GM19463 (cell line): Measurements from ENCODE around the gene IFNA6.
"Not testable (repeated sequence)": the region's sequence is repeated elsewhere in the genome, so short reads cannot be mapped to it uniquely, and the experiment has no call there.

Source experiments
- ATAC-seq: cut with Tn5 transposase; IDR thresholded peaks from one replicate; pipeline ENCODE4 v1.9.1; 2021; ENCODE audit warnings: mild to moderate bottlenecking, moderate library complexity; ENCODE audit not compliant: unreplicated experiment

Gene IFNA6

DNA sequence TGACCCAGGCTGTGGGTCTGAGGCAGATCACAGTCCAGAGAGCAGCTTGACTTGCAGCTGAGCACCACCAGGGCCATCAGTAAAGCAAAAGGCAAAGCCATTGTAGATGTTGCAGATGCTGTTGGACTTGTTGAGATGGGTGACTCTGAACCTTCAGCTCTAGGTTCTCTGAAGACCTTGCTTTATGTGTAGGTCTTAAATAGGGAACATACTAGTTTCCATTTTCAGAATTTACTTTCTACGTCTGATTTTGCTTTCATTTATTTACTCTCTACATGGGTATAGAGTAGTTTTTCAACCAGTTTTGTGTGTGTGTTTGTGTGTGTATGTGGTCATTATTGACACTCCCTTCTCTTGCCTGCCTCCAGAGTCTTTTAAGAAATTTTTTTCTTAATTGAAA is at the start of gene IFNA6:
TSS of gene IFNA6 (minus strand) at position 101 of the 400 bp plus-strand sequence. CDS start at position 101, 0 bp downstream.
- no peak for ATAC-seq

DNA sequence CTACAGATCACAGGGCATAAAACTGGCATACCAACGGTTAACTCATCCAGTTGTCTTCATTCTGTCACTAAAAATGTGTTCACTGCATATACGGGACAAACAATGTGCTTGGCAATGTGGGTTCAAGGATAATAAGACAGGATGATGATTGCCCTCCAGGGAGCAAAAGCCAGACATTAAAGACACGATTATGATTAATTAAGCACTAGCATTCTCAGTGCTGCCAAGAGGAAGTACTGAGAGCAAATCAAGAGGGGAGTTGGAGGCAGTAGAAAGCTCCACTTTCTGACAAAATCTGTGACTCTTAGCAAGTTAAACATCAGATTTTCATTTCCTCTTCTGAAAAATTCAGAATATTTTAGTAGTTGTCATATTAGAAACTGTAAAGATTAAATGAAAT is 49.3 kb upstream of the IFNA6 start:
- no peak for ATAC-seq

- no peak for ATAC-seq
Measured at GRCh38 chr9:21398955-21399489, 48.3 kb upstream of the IFNA6 start.

DNA sequence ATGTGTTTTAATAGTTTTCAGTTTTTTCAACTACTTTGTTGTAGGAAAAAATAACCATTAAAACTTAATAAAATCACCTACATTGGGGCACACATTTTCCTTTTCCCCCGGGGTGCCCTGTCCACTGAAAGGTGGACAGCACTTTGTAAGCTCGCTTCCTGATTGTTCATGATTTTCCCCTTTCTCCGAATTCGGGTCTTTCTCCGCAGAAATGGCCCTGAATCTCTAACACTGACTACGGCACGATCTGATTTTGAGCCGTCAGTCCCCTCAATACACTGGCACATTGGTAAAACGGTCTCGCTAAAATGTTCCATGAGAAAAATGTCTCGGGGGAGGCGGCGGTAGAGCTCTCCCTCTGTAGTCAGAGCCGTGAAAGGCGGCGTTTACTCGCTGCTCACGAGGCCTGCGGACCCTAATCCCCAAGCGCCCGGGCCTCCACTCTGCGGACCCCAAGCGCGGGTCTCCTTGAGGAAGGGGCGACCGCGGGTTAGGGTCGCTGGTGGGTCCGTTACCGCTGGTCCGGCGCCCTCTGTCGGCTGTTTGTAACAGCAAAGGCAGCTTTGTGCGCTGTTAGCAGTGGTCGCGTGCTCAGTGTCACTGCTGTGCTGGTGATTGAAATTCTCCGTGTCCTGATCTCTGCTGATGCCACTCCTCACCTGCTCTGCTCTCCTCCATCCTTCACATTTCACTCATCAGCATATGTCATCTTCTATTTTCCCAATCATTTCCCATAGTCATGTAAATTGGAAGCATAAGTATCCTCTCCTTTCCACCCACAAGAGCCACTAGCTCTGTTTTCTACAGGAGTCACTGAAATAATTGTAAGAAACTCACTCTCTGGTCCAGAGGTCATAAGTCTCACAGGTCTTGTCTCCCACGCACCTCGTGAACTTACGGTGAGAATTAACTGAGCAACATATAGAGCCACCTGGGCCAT is 45.4 kb upstream of the IFNA6 start:
- peak; percentile 67 for ATAC-seq

DNA sequence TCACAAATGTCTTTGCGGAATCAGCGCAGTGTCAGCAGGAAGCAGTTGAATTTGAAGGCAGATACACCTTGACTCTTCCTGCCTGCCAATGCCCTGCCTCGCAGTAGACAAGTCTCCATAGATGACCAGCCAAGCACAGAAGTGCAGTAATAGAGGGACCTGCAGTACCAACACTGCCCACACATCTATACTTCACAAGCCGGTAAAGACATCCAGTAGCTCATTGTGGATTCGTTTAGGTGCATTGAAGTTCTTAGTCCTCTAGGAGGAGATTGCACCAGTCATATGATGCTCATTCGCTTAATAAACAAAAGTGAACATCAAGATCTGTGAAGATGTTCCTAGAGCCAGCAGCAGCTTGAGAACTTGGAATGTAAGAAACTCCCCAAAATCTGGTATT is 41.6 kb upstream of the IFNA6 start:
- ATAC-seq, result peak; percentile 74

- ATAC-seq, result no peak
Measured at GRCh38 chr9:21385131-21385670, 34.5 kb upstream of the IFNA6 start, which contains the start of gene IFNA2. IFNA2 (minus strand) TSS chr9:21385398; CDS start chr9:21385329, 69 bp downstream.

- no peak for ATAC-seq
Measured at GRCh38 chr9:21383627-21384026, 32.9 kb upstream of the IFNA6 start.

GRCh38 chr9:21381448-21382339 is 31.0 kb upstream of the IFNA6 start:
- peak; percentile 94 for ATAC-seq

DNA sequence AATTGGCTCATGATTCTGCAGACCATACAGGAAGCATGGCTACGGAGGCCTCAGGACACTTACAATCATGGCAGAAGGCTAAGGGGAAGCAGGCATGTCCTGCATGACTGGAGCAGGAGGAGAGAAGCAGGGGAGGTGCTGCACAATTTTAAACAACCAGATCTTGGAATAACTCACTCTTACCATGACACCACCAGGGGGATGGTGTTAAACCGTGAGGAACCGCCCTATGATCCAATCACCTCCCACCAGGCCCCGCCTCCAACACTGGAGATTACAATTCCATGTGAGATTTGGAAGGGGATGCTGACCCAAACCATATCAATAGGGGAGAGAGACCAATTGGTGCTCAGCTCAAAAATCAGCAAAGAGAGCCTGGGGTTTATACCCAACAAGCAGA is 20.8 kb upstream of the IFNA6 start:
- ATAC-seq, result not testable (repeated sequence)

GRCh38 chr9:21367957-21368356 is 17.3 kb upstream of the IFNA6 start, which contains the start of gene IFNA13:
IFNA13 (minus strand) TSS chr9:21368057; CDS start chr9:21368010, 47 bp downstream.
- no peak for ATAC-seq

- ATAC-seq, result peak; percentile 78
Measured at GRCh38 chr9:21367169-21367568, 16.5 kb upstream of the IFNA6 start.

GRCh38 chr9:21362287-21362686 is 11.6 kb upstream of the IFNA6 start:
- no peak for ATAC-seq

DNA sequence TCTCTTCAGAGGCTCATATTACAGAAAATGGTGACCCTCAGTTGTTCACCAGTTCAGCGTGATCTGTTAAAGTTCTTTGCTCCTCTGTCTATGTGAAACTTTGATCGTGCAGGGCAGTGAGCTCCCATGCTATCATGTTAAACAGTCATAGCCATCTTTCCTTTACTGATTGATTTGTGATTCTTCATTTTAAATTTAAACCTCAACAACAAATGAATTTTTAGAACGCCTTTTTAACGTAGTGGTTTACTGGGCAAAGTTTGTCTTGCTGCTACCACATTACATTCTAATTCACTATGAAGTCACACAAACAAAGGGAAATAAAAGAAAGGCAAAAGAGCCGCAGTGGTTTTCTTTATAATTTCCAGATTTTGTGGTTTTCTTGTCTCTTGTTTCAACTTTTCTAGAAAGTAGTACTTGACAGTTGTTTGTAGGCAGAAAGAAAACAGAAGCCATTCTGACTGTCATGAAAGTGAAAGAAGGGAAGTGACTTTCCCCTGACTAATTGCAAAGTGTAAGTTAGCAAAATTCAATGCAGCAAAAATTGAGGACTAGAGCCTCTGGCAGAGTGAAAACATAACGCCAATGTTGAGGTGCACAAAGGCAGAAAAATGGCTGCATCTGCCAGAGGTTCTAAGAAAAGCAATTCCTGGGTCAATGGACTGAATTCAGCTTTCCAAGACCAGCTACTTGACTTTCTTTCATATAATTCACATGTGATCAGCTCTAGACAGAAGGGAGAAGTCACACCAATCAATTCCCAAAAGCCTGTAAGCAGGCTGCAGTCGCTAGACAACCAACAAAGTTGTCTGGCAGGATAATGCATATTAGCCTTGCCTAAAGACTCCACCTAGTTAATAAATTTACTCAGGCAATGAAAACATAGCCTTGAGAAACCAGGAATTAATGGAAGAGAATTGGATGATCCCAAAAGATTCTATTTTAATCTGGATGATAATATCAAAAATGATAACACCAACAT is 7.1 kb upstream of the IFNA6 start:
- peak; percentile 90 for ATAC-seq

GRCh38 chr9:21348430-21348970 is 2.2 kb downstream of the IFNA6 start:
- ATAC-seq, result no peak

- ATAC-seq, result no peak
Measured at GRCh38 chr9:21340735-21341134, 10.0 kb downstream of the IFNA6 start.

DNA sequence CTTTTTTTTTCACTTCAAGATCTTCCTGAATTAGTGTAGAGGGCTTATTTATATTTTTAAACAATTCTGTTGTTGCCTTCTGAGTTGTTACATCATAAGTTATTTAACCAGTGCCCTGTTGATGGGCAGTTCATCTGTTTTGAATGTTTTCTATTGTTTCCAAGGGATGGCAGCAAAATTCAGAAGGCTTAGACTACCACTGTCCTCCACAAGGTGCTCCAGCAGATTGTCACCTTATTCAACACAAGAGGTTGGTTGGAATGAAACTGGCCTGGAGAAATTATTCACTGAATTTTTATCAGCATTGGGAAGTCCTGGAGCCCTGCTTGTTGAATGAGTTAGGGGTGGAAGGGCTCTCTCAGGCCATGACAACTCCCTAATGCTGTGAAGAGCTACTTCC is 14.2 kb downstream of the IFNA6 start:
- no peak for ATAC-seq

DNA sequence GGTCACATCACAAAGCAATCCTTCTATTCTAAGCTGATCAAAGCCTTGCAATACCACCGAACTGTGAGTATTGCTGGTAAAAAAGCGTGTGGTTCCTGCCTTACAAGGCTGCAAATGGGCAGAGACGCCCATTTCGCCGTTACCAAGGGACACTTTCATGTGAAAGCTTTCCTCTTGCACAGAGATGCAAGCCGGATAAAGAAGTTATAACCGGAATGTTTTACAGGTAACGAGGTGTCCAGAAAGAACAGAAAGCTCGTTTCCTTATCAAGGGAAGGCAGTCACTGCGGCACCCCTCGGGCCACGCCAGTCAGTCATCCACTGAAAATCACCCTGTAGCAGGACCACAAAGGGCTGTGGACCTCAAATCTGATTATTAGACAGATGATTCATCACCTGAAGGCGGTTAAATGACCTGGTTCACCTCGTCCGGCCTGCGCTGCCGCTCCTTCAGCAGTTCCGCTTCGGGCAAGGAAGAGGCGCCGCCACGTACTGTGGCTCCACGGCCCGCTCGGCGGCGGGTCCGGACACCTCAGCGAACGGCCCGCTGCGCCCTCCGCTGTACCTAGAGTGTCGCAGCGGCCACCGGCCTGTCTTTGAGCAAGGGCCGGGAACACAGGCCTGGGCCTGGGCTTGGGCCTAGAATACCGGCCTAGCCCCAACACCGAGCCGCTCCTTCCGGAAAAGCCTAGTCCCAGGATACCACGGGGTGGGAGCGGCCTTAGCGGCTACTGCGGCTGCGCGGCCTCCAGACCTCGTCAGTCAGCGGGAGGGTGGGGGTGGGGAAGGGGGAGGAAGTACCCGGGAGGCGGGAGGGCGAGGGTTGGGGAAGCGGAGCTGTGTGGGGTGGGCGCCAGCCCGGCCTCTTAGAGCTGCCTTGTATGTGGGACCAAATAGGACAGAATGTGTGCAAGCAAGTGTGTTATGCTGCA is 15.7 kb downstream of the IFNA6 start, which contains the start of gene KLHL9:
TSS of gene KLHL9 (minus strand) at position 704 of the 932 bp plus-strand sequence. CDS start at position 159, 545 bp downstream.
- ATAC-seq, result peak; percentile 90

GRCh38 chr9:21333226-21333625 is 17.5 kb downstream of the IFNA6 start:
- no peak for ATAC-seq
